HG03060 (cell line): ENCODE measurements around the gene ADCY3.
A peak's percentile ranks its signal among the peaks of the same experiment; 100 is the strongest.
"Not testable (repeated sequence)": the region's sequence is repeated elsewhere in the genome, so short reads cannot be mapped to it uniquely, and the experiment has no call there.

ENCODE experiments used
- ATAC-seq: cut with Tn5 transposase; IDR thresholded peaks from one replicate; pipeline ENCODE4 v1.9.1; 2021; ENCODE audit warnings: low read depth, moderate number of reproducible peaks; ENCODE audit not compliant: unreplicated experiment

ADCY3 gene

DNA sequence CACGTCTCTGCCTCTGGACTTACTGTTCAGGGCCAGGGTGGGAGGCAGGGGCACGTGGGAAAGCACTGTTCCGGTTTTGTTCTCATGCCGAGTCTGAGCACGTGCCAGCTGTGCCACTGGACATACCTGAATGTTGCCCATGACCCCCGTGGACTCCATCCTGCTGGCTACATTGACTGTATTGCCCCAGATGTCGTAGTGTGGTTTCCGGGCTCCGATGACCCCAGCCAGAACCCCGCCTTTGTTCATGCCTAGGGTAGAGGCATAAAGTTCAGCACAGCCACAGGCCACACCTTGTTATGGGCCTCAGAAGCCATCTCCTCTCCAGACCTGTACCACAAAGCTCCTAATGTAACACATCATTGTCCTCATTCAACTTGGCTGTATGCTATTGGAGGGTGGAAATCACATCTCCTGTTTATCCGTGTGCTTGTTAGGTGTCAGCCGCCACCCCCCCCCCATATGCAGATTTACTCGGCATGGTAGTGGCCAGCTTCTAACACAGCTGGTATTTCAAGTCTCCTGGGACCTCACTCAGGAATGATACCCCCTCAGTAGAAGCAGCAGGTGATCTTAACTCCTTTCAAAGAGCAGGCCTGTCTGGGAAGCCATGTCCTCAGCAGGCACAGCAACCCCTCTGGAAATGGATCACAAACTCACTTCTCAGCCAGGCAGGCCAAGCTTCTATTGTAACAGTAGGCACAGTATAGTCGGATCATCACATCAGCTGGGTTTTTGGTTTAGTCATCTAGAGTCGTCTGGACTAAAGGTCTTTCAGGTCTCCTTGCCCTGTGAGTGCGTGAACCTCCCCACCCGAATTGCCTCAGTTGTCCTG lies 99.2 kb downstream of the ADCY3 start:
- no peak for ATAC-seq

DNA sequence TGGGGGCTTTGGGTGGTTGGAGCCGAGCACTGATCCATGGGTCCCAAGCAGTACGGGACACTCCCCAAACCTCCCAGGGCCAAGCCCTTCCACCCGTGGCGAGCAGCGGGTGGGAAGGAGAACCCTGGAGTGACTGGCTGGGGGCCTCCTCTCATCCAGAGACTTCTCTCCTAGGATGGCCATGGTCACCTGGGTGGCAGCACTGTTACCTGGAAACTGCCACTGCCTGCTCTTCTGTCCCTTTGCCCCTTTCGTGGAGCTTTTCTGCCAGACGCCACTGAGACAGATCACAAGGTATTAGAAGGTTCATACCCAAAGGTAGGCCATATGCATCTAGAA lies 99.9 kb downstream of the ADCY3 start:
- ATAC-seq = no peak

DNA sequence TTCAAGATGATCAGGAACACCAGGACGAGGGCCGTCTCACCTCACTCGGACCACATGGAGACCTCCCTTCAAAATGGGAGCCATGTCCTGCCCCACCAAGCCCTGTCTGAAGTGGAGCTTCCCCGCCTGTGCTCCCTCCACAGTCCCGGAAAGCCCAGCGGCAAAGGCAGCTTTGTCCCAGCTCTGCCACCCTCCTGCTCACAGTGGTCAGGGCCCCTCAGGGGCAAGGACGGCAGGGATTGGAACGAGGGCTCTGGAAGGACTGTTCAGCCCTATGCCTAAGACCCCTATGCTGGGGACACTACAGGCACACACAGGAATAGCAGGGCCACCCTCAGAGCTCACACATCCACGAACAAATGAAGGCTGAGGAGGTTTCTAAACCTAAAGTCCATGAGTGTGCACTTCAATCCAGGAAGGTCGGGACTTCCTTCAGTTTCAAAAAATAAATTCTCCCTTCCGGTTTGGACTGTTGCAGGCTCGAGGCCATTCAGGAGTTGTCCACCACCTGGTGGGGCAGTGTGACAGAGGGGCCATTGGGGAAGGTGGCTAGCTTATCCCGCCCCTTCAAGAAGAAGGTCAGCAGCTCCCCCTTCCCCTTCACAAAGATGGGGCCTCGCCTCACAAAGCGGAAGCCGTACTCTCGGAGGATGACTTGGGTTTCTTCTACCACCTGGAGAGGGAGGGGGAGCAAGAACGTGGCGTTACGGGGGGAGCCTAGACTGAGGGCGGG lies 100.4 kb downstream of the ADCY3 start:
- ATAC-seq = no peak

GRCh38 chr2:24818721-24819167 lies 101.3 kb downstream of the ADCY3 start:
- ATAC-seq = no peak

DNA sequence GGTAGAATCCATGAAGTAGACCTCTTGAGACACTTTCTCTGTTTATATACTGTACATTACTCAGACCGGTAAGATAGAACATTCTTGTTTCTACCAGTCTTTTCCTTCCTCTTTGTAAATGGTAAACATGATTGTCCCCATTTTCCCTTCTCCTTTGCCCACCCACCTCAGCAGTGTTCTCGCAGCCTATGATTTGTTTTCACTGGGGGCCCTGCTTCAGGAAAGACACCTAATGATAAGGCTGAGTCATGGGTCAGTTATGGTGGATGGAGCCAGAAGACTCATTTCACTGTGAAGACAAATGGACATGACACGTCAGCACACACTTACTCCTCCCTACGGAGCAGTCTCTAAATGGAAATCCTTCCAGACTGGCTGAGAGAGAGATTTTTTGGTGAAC lies 103.2 kb downstream of the ADCY3 start:
- no peak for ATAC-seq

GRCh38 chr2:24816404-24816803 lies 103.6 kb downstream of the ADCY3 start:
- no peak for ATAC-seq

DNA sequence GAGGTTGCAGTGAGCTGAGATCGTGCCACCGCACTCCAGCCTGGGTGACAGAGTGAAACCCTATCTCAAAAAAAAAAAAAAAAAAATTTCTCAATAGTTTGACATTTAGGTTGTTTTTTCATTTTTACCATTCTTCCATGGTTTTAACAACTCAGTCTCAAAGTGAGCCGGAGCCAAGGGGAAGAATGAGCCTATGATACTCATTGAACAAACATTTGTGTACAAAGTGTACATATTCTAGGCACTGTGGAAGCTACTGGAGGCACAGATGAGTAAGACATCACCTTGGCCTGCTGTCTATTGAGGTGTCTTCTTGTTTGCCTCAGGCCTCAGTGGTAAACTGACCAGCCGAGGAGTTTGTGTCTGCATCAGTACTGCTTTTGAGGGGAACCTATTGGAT lies 104.9 kb downstream of the ADCY3 start:
- ATAC-seq = no peak

GRCh38 chr2:24814516-24814915 lies 105.5 kb downstream of the ADCY3 start:
- ATAC-seq = no peak

GRCh38 chr2:24813691-24814137 lies 106.3 kb downstream of the ADCY3 start:
- ATAC-seq = no peak

DNA sequence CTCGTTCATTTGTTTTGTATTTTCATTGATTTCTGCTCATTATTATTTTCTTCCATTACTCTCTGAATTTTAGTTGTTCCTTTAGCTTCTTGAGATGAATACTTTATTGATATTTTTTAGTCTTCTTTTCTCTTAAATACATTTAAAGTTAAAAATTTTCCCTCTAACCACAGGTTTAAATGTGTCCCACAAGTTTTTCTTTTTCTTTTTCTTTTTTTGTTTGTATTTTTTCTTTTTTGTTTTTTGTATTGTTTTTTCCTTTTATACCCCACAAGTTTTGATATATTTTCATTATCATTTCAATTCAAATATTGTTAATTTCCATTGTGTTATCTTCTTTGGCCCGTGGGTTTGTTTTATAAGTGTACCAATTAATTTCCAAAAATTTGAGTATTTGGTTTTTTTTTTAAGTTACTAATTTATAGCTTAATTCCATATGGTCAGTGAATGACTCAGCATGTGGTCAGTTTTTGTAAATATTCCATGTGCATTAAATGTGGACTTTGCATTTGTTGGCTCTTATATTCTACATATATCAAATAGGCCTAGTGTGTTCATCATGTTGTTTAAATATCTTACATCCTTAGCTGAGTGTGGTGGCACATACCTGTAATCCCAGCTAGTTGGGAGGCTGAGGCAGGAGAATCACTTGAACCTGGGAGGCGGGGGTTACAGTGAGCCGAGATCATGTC lies 110.6 kb downstream of the ADCY3 start:
- ATAC-seq = no peak

- no peak for ATAC-seq
Observed at GRCh38 chr2:24806661-24807036, 113.4 kb downstream of the ADCY3 start.

DNA sequence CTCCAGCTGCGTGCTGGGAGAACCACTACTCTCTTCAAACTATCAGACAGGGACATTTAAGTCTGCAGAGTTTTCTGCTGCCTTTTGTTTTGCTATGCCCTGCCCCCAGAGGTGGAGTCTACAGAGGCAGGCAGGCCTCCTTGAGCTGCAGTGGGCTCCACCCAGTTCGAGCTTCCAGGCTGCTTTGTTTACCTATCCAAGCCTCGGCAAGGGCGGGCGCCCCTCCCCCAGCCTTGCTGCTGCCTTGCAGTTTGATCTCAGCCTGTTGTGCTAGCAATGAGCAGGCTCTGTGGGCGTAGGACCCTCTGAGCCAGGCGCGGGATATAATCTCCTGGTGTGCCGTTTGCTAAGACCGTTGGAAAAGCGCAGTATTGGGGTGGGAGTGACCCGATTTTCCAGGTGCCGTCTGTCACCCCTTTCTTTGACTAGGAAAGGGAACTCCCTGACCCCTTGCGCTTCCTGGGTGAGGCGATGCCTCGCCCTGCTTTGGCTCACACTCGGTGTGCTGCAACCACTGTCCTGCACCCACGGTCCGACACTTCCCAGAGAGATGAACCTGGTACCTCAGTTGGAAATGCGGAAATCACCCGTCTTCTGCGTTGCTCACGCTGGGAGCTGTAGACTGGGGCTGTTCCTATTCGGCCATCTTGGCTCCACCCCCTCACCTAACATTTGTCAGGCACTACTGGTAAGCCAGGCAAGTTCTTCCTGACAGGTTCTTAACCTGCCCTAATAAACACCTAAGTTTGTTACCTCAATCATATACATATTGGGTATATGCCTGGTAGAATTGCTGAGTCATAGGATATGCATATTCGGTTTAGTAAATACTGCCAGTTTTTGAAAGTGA lies 114.0 kb downstream of the ADCY3 start:
- not testable (repeated sequence) for ATAC-seq

DNA sequence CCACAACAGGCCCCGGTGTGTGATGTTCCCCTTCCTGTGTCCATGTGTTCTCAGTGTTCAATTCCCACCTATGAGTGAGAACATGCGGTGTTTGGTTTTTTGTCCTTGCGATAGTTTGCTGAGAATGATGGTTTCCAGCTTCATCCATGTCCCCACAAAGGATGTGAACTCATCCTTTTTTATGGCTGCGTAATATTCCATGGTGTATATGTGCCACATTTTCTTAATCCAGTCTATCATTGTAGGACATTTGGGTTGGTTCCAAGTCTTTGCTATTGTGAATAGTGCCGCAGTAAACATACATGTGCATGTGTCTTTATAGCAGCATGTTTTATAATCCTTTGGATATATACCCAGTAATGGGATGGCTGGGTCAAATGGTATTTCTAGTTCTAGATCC lies 119.5 kb downstream of the ADCY3 start:
- ATAC-seq = not testable (repeated sequence)

DNA sequence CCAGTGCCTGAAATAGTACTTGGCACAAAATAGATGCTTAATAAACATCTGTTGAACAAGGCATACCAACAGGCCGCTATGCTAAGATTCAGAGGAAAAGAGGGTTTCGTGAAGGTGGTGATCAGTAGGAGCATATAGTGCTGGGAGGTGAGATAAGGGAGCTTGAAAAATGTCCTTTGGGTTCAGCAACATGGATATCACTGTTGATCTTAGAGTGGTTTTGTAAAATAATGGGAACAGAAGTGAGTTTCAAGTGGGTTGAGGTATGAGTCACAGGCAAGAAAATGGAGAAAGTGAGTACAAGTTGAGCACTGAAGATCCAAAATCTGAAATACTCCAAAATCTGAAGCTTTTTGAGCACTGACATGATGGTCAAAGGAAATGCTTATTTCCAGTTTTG lies 122.4 kb downstream of the ADCY3 start:
- no peak for ATAC-seq

DNA sequence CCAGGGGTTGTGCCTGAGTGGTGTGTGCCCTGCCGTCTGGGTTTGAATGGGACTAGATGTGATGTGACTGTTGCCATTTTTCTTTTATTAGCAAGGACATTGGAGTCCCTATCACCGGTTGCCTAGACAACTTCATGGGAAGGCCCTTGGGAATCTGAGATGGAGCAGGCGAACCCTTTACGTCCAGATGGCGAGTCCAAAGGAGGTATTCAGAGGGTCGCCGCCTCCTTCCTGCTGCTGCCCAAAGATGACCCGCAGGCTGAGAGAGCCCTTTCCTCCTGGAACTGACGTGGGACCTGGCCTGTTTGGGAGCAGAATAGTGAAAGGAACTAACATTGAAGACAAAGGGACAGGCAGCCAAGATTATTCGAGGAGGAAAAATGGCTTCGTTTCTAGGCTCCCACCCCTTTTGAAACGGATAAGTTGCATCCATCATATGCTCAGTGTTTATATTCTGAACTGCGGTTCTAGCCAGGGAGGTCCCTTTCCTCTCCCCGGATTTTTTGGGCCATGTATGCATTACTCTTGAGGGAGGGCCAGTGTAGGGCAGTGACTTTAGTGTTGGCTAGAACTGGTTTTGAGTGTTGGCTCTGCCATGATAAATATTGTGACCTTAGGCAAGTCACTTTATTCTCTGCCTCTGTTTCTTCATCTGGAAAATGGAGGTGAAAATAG lies 126.1 kb downstream of the ADCY3 start:
- ATAC-seq = no peak

- ATAC-seq = peak; percentile 75
Observed at GRCh38 chr2:24792874-24793760, 126.9 kb downstream of the ADCY3 start, which contains the start of the genes CENPO and PTRHD1. Gene CENPO (plus strand): TSS chr2:24793425. CDS start chr2:24793920, 495 bp downstream. Gene PTRHD1 (minus strand): TSS chr2:24793391. CDS start chr2:24793377, 14 bp downstream.

- no peak for ATAC-seq
Observed at GRCh38 chr2:24792542-24792873, 127.5 kb downstream of the ADCY3 start.

- no peak for ATAC-seq
Observed at GRCh38 chr2:24791452-24791851, 128.6 kb downstream of the ADCY3 start.

DNA sequence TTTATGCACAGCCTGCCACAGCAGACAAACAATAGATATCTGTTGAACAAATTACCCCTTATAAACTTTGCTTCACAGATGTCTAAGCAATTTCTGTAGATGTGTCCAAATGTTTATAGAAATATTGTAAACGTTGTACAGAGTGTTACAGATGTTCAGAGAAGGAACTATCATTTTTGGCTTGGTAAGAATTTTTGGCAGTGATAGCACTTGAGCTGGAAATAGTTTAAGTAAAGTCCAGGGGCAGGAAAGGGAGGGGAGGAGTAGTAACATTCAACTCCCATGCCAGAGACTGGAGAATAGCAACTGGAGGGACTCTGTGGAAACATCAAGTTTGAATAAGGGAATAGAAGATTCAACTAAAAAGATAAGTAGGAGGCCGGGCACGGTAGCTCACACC lies 131.2 kb downstream of the ADCY3 start:
- ATAC-seq = no peak
